Karpas-422 (cell line): ENCODE data around the gene DBX1. TPM values are rescaled to one million over a fixed set of nuclear protein-coding genes. Genes with fewer than 3 reads are reported as not detected.
"Not testable (repeated sequence)": the region's sequence is repeated elsewhere in the genome, so short reads cannot be mapped to it uniquely, and the experiment has no call there.

ENCODE experiments used
- DNase-seq: peaks from one replicate; pipeline ENCODE4 v3.0.0-alpha.2; 2015
- H2AFZ ChIP-seq: fragments of 200-600 bp; sonication (generic); 2 replicates; pipeline ENCODE4 v1.6.1; 2014; ENCODE audit warnings: antibody characterized with exemption, low read length, mixed read lengths
- H3K27ac ChIP-seq: fragments of 200-600 bp; sonication (generic); 2 replicates; pipeline ENCODE4 v1.5.1; 2014; ENCODE audit warnings: mild to moderate bottlenecking, low read length, moderate library complexity
- H3K27me3 ChIP-seq: fragments of 200-600 bp; sonication (generic); 2 replicates; pipeline ENCODE4 v1.6.1; 2014; ENCODE audit warnings: low read length, mixed read lengths
- H3K36me3 ChIP-seq: fragments of 200-600 bp; sonication (generic); 2 replicates; pipeline ENCODE4 v1.6.1; 2014; ENCODE audit warnings: low read length, mixed read lengths; ENCODE audit not compliant: insufficient read depth
- H3K4me1 ChIP-seq: fragments of 200-600 bp; sonication (generic); 2 replicates; pipeline ENCODE4 v1.6.1; 2014; ENCODE audit warnings: mild to moderate bottlenecking, low read length, mixed read lengths
- H3K4me2 ChIP-seq: fragments of 200-600 bp; sonication (generic); 2 replicates; pipeline ENCODE4 v1.6.1; 2014; ENCODE audit warnings: low read length, low read depth, mild to moderate bottlenecking; ENCODE audit not compliant: poor library complexity, severe bottlenecking
- H3K4me3 ChIP-seq: fragments of 200-600 bp; sonication (generic); 2 replicates; pipeline ENCODE4 v1.5.1; 2014; ENCODE audit warnings: mild to moderate bottlenecking, antibody characterized with exemption, low read length, mixed read lengths
- H3K79me2 ChIP-seq: fragments of 200-600 bp; sonication (generic); 2 replicates; pipeline ENCODE4 v1.6.1; 2014; ENCODE audit warnings: mild to moderate bottlenecking, low read length, mixed read lengths
- H3K9ac ChIP-seq: fragments of 200-600 bp; sonication (generic); 2 replicates; pipeline ENCODE4 v1.6.0; 2014; ENCODE audit warnings: low read length
- H3K9me2 ChIP-seq: fragments of 200-600 bp; sonication (generic), shearing (Covaris generic); replicated peaks from 2 replicates; pipeline ENCODE4 v1.6.0; 2014; ENCODE audit warnings: mild to moderate bottlenecking, low read length, moderate library complexity; ENCODE audit not compliant: insufficient read depth
- H3K9me3 ChIP-seq: fragments of 300-700, 200-600 bp; sonication (generic); 2 replicates; pipeline ENCODE4 v1.6.1; 2014; ENCODE audit warnings: low read length, mixed read lengths
- H4K20me1 ChIP-seq: fragments of 200-600 bp; sonication (generic); 2 replicates; pipeline ENCODE4 v1.6.1; 2014; ENCODE audit warnings: mild to moderate bottlenecking, antibody characterized with exemption, low read length, low read depth; ENCODE audit not compliant: insufficient read depth
- total RNA-seq: library from RNA; depleted of rRNA; stranded (reverse); fragments of >200 nt; shearing (Covaris generic); gene quantifications from 2 replicates; pipeline ENCODE4 v1.2.3, GENCODE V29; 2014; ENCODE audit warnings: low replicate concordance

Gene DBX1
- total RNA-seq, 1 experiment from 2014 or later: not detected

GRCh38 chr11:20200331-20200955 is 40.2 kb upstream of the DBX1 start:
- not testable (repeated sequence) for H4K20me1 ChIP-seq, H3K79me2 ChIP-seq, H3K27ac ChIP-seq, H3K9ac ChIP-seq, H3K36me3 ChIP-seq, H3K9me3 ChIP-seq, H3K4me2 ChIP-seq, H2AFZ ChIP-seq, H3K4me3 ChIP-seq, H3K4me1 ChIP-seq, DNase-seq, H3K9me2 ChIP-seq, H3K27me3 ChIP-seq

GRCh38 chr11:20197881-20198280 is 37.6 kb upstream of the DBX1 start:
- Histone ChIP-seq H3K9ac (no peak overlapping the region), H3K4me2 (no peak overlapping the region), H3K9me2 (no peaks in the 10 kb centered on the region), H3K9me3 (no peaks in the 10 kb centered on the region), H3K79me2 (no peaks in the 10 kb centered on the region), H2AFZ (no peak overlapping the region), H3K27ac (no peak overlapping the region), H3K36me3 (no peaks in the 10 kb centered on the region), H3K4me1 (no peaks in the 10 kb centered on the region), H3K4me3 (no peak overlapping the region), H4K20me1 (no peaks in the 10 kb centered on the region), H3K27me3 (no peaks in the 10 kb centered on the region)
- no peak for DNase-seq

GRCh38 chr11:20194470-20194869 is 34.2 kb upstream of the DBX1 start:
- no peaks in the 10 kb centered on the region for H3K4me1 ChIP-seq

GRCh38 chr11:20193307-20193706 is 33.0 kb upstream of the DBX1 start:
- H3K9ac ChIP-seq: no peak overlapping the region
- H3K79me2 ChIP-seq: no peaks in the 10 kb centered on the region
- H3K27ac ChIP-seq: no peak overlapping the region
- H3K4me3 ChIP-seq: no peak overlapping the region
- H3K4me1 ChIP-seq: no peaks in the 10 kb centered on the region
- H3K36me3 ChIP-seq: no peaks in the 10 kb centered on the region
- no peaks in the 10 kb centered on the region for H3K9me3 ChIP-seq
- no peaks in the 10 kb centered on the region for H4K20me1 ChIP-seq
- no peak overlapping the region for H3K4me2 ChIP-seq
- no peak for DNase-seq
- no peak overlapping the region for H2AFZ ChIP-seq
- H3K9me2 ChIP-seq: no peaks in the 10 kb centered on the region
- H3K27me3 ChIP-seq: no peaks in the 10 kb centered on the region

More at GRCh38 chr11:20194470-20194869, 34.2 kb upstream of the DBX1 start:
- no peak overlapping the region for H3K4me3 ChIP-seq
- no peaks in the 10 kb centered on the region for H3K27me3 ChIP-seq
- no peaks in the 10 kb centered on the region for H3K79me2 ChIP-seq
- H3K9ac ChIP-seq: no peak overlapping the region
- H3K36me3 ChIP-seq: no peaks in the 10 kb centered on the region
- DNase-seq: no peak
- H3K9me3 ChIP-seq: no peaks in the 10 kb centered on the region
- H3K27ac ChIP-seq: no peak overlapping the region
- H4K20me1 ChIP-seq: no peaks in the 10 kb centered on the region
- no peak overlapping the region for H3K4me2 ChIP-seq
- H2AFZ ChIP-seq: no peak overlapping the region
- H3K9me2 ChIP-seq: no peaks in the 10 kb centered on the region

GRCh38 chr11:20192641-20193040 is 32.4 kb upstream of the DBX1 start:
- no peaks in the 10 kb centered on the region for H4K20me1 ChIP-seq
- no peaks in the 10 kb centered on the region for H3K4me1 ChIP-seq
- H3K9me3 ChIP-seq: no peaks in the 10 kb centered on the region
- H3K4me2 ChIP-seq: no peak overlapping the region
- no peak overlapping the region for H2AFZ ChIP-seq
- H3K9me2 ChIP-seq: no peaks in the 10 kb centered on the region
- H3K27me3 ChIP-seq: no peaks in the 10 kb centered on the region
- DNase-seq: no peak
- H3K79me2 ChIP-seq: no peaks in the 10 kb centered on the region
- no peak overlapping the region for H3K27ac ChIP-seq
- no peak overlapping the region for H3K4me3 ChIP-seq
- H3K9ac ChIP-seq: no peak overlapping the region
- H3K36me3 ChIP-seq: no peaks in the 10 kb centered on the region

GRCh38 chr11:20192151-20192550 is 31.9 kb upstream of the DBX1 start:
- Histone ChIP-seq H3K79me2 (no peaks in the 10 kb centered on the region), H3K27me3 (no peaks in the 10 kb centered on the region), H2AFZ (no peak overlapping the region), H4K20me1 (no peaks in the 10 kb centered on the region), H3K4me2 (no peak overlapping the region), H3K4me3 (no peak overlapping the region), H3K9me3 (no peaks in the 10 kb centered on the region), H3K9me2 (no peaks in the 10 kb centered on the region), H3K27ac (no peak overlapping the region), H3K36me3 (no peaks in the 10 kb centered on the region), H3K9ac (no peak overlapping the region), H3K4me1 (no peaks in the 10 kb centered on the region)
- DNase-seq: no peak

GRCh38 chr11:20178976-20179375 is 18.7 kb upstream of the DBX1 start:
- Histone ChIP-seq H2AFZ (no peak overlapping the region), H3K9me2 (no peaks in the 10 kb centered on the region), H3K27ac (no peak overlapping the region), H3K9me3 (no peaks in the 10 kb centered on the region), H3K4me2 (no peak overlapping the region), H3K79me2 (no peaks in the 10 kb centered on the region), H3K9ac (no peak overlapping the region), H3K4me1 (peaks cover 16% of the 10 kb centered on the region), H3K4me3 (no peak overlapping the region), H3K27me3 (no peaks in the 10 kb centered on the region), H3K36me3 (no peaks in the 10 kb centered on the region), H4K20me1 (no peaks in the 10 kb centered on the region)
- no peak for DNase-seq

- Histone ChIP-seq H3K4me1 (peaks cover 16% of the 10 kb centered on the region), H2AFZ (no peak overlapping the region), H3K4me3 (no peak overlapping the region), H3K9me2 (no peaks in the 10 kb centered on the region), H3K36me3 (no peaks in the 10 kb centered on the region), H3K4me2 (no peak overlapping the region), H3K27ac (no peak overlapping the region), H3K79me2 (no peaks in the 10 kb centered on the region), H3K9me3 (no peaks in the 10 kb centered on the region), H4K20me1 (no peaks in the 10 kb centered on the region), H3K27me3 (no peaks in the 10 kb centered on the region), H3K9ac (no peak overlapping the region)
- DNase-seq: no peak
Observed at GRCh38 chr11:20177136-20177535, 16.9 kb upstream of the DBX1 start.
